ENCODE results near the gene MRPL39. TPM values are rescaled to one million over a fixed set of nuclear protein-coding genes. Genes with fewer than 3 reads are reported as not detected.

Gene MRPL39
- polyA plus RNA-seq, 3 donors, result 5.1 to 22.3 (median 15.5) TPM

GRCh38 chr21:25580912-25581260, 26.4 kb downstream of the MRPL39 start:
- Histone ChIP-seq H4K20me1 (ENCODE audit: insufficient read depth, low read length) (no peaks in the 10 kb centered on the region), H3K4me3 (replicated peaks in 1 of 3; ENCODE audit: low read depth in 2 of 3, low read length in 3 of 3) (no peak overlapping the region), H3K9ac (ENCODE audit: insufficient read depth, low read length, poor library complexity, severe bottlenecking) (no peak overlapping the region), H3K4me2 (replicated peaks; ENCODE audit: extremely low read depth, low read length, poor library complexity, severe bottlenecking) (no peak overlapping the region), H3K4me1 (ENCODE audit: control insufficient read depth in 1 of 2, insufficient read depth in 2 of 2, low read length in 2 of 2) (no peaks in the 10 kb centered on the region), H2AFZ (ENCODE audit: insufficient read depth, low read depth, low read length, poor library complexity, severe bottlenecking) (no peak overlapping the region), H3K79me2 (ENCODE audit: insufficient read depth, low read length) (no peaks in the 10 kb centered on the region), H3K36me3 (replicated peaks in 1 of 2; ENCODE audit: control insufficient read depth in 1 of 2, insufficient read depth in 2 of 2, low read length in 2 of 2) (peaks cover 6 to 12% of the 10 kb centered on the region in 2 donors), H3K27me3 (ENCODE audit: control insufficient read depth in 2 of 2, insufficient read depth in 2 of 2, low read length in 2 of 2) (no peaks in the 10 kb centered on the region), H3K27ac (ENCODE audit: low read depth in 1 of 2, low read length in 2 of 2) (no peak overlapping the region), H3K9me3 (replicated peaks in 1 of 2; ENCODE audit: control insufficient read depth in 1 of 2, insufficient read depth in 1 of 2, low read length in 2 of 2) (no peaks in the 10 kb centered on the region)
- no peak for TF ChIP-seq CTCF (IDR thresholded peaks at IDR 0.05)
- H3K4me1 Mint-ChIP-seq, result no peaks in the 10 kb centered on the region
- peaks cover 0 to 2% (median 0%) of the 10 kb centered on the region in 7 donors for H3K9me3 Mint-ChIP-seq
- intact Hi-C loops (cut with micrococcal nuclease), result no loop called here
- peaks cover 19 to 36% of the 10 kb centered on the region in 2 donors for H3K36me3 Mint-ChIP-seq
- H3K27me3 Mint-ChIP-seq (ENCODE audit: low read depth in 3 of 3), result no peaks in the 10 kb centered on the region
- no peak for DNase-seq
- no peak overlapping the region for H3K27ac Mint-ChIP-seq
- WGBS (ENCODE audit: insufficient coverage), result no CpG with 5 or more reads among the region's 4 CpGs
- no peak overlapping the region for H3K4me3 Mint-ChIP-seq

GRCh38 chr21:25579226-25580013, 27.9 kb downstream of the MRPL39 start:
- H3K4me2 ChIP-seq (replicated peaks; ENCODE audit: extremely low read depth, low read length, poor library complexity, severe bottlenecking), result no peak overlapping the region
- H3K36me3 Mint-ChIP-seq, result peaks cover 23 to 40% of the 10 kb centered on the region in 2 donors
- H3K27ac ChIP-seq (ENCODE audit: low read depth in 1 of 2, low read length in 2 of 2), result no peak overlapping the region
- no peaks in the 10 kb centered on the region for H3K79me2 ChIP-seq (ENCODE audit: insufficient read depth, low read length)
- WGBS (ENCODE audit: insufficient coverage), result no CpG with 5 or more reads among the region's 4 CpGs
- intact Hi-C loops (cut with micrococcal nuclease), result no loop called here
- no peak overlapping the region for H3K27ac Mint-ChIP-seq
- H3K4me3 Mint-ChIP-seq, result no peak overlapping the region
- H3K36me3 ChIP-seq (replicated peaks in 1 of 2; ENCODE audit: control insufficient read depth in 1 of 2, insufficient read depth in 2 of 2, low read length in 2 of 2), result peaks cover 0 to 4% of the 10 kb centered on the region in 2 donors
- H4K20me1 ChIP-seq (ENCODE audit: insufficient read depth, low read length), result no peaks in the 10 kb centered on the region
- no peak for DNase-seq
- no peak for TF ChIP-seq CTCF (IDR thresholded peaks at IDR 0.05)
- H3K27me3 ChIP-seq (ENCODE audit: control insufficient read depth in 2 of 2, insufficient read depth in 2 of 2, low read length in 2 of 2), result no peaks in the 10 kb centered on the region
- H3K4me1 ChIP-seq (ENCODE audit: control insufficient read depth in 1 of 2, insufficient read depth in 2 of 2, low read length in 2 of 2), result no peaks in the 10 kb centered on the region
- H3K27me3 Mint-ChIP-seq (ENCODE audit: low read depth in 3 of 3), result no peaks in the 10 kb centered on the region
- no peak overlapping the region for H3K9ac ChIP-seq (ENCODE audit: insufficient read depth, low read length, poor library complexity, severe bottlenecking)
- no peak overlapping the region for H3K4me3 ChIP-seq (replicated peaks in 1 of 3; ENCODE audit: low read depth in 2 of 3, low read length in 3 of 3)
- H3K4me1 Mint-ChIP-seq, result no peaks in the 10 kb centered on the region
- no peaks in the 10 kb centered on the region for H3K9me3 ChIP-seq (replicated peaks in 1 of 2; ENCODE audit: control insufficient read depth in 1 of 2, insufficient read depth in 1 of 2, low read length in 2 of 2)
- peaks cover 0 to 2% (median 0%) of the 10 kb centered on the region in 7 donors for H3K9me3 Mint-ChIP-seq
- H2AFZ ChIP-seq (ENCODE audit: insufficient read depth, low read depth, low read length, poor library complexity, severe bottlenecking), result no peak overlapping the region
